HCT116 (cell line): ENCODE data around the gene BTBD2. TPM values are rescaled to one million over a fixed set of nuclear protein-coding genes. Genes with fewer than 3 reads are reported as not detected.

Experiments
- ATAC-seq: fragments of 200-7000 bp; cut with Tn5 transposase; 2 replicates; pipeline ENCODE4 v1.9.1; 2020; ENCODE audit warnings: mild to moderate bottlenecking, moderate library complexity
- BruUV-seq: library from RNA; stranded (reverse); fragments of 400-500 nt; replicated peaks from 2 replicates; lab custom pipeline; 2021; lab: Mats Ljungman, UMichigan
- CTCF ChIA-PET: fragments of 300-600 bp; sonication (Branson Sonifier 250); formaldehyde crosslinking; loops from one replicate; lab custom pipeline; 2021; ENCODE audit warnings: antibody characterized with exemption; lab: Charles Lee
- POLR2A ChIA-PET: fragments of 300-600, 350-600 bp; sonication (Branson Sonifier 250); formaldehyde crosslinking; loops from one replicate; lab custom pipeline; 2021; ENCODE audit warnings: antibody characterized with exemption; lab: Charles Lee
- RAD21 ChIA-PET, 2 experiments: fragments of 300-600 bp; sonication (Branson Sonifier 250); formaldehyde crosslinking; loops; one replicate each; lab custom pipeline; 2023; ENCODE audit warnings: low total read pairs in 2 of 2; ENCODE audit not compliant: uncharacterized antibody in 2 of 2, unreplicated experiment in 2 of 2, low non-redundant PET in 1 of 2; lab: Charles Lee
- DNase-seq: peaks from one replicate; pipeline ENCODE4 v3.0.0-alpha.2; 2010; ENCODE audit warnings: low read depth, low spot score
- H2AFZ ChIP-seq: fragments of 200-600 bp; shearing (Covaris generic), sonication (generic); 2 replicates; pipeline ENCODE4 v1.6.1; 2017; ENCODE audit warnings: low read depth, mixed run types, mixed read lengths, antibody characterized with exemption, low read length; ENCODE audit not compliant: poor library complexity, severe bottlenecking
- H3K27ac ChIP-seq: 2 replicates; pipeline ENCODE4 v1.5.1; 2012; ENCODE audit warnings: low read depth, low read length
- H3K27me3 ChIP-seq: fragments of 200-600 bp; sonication (generic); 2 replicates; pipeline ENCODE4 v1.6.1; 2016; ENCODE audit warnings: mixed run types, low read length, mixed read lengths; ENCODE audit not compliant: insufficient read depth
- H3K36me3 ChIP-seq, 2 experiments: fragments of 200-500 bp in 1 of 2; fragments of 200-600 bp in 1 of 2; sonication (Bioruptor generic) in 1 of 2; sonication (generic) in 1 of 2; 2 replicates each; pipeline versions ENCODE4 v1.5.1 to v1.6.1; 2014 to 2016; ENCODE audit warnings: low read length in 2 of 2, inconsistent platforms in 1 of 2, mixed read lengths in 1 of 2, mixed run types in 1 of 2; ENCODE audit not compliant: insufficient read depth in 2 of 2, control insufficient read depth in 1 of 2
- H3K4me1 ChIP-seq, 2 experiments: fragments of 200-600 bp in 1 of 2; sonication (generic) in 1 of 2; 2 replicates each; pipeline versions ENCODE4 v1.5.1 to v1.6.1; 2012 to 2017; ENCODE audit warnings: low read length in 2 of 2, inconsistent platforms in 1 of 2, mild to moderate bottlenecking in 1 of 2, mixed read lengths in 1 of 2, mixed run types in 1 of 2, moderate library complexity in 1 of 2; ENCODE audit not compliant: insufficient read depth in 2 of 2, control insufficient read depth in 1 of 2
- H3K4me2 ChIP-seq: fragments of 200-600 bp; sonication (generic); 2 replicates; pipeline ENCODE4 v1.6.1; 2017; ENCODE audit warnings: mixed run types, low read length, mixed read lengths
- H3K4me3 ChIP-seq, 2 experiments: fragments of 200-600 bp in 1 of 2; sonication (generic) in 1 of 2; replicated peaks in 1 of 2; 2 replicates each; pipeline ENCODE4 v1.5.1; 2011 to 2016; ENCODE audit warnings: low read length in 2 of 2, control low read depth in 1 of 2, low read depth in 1 of 2, mild to moderate bottlenecking in 1 of 2, mixed read lengths in 1 of 2, mixed run types in 1 of 2
- H3K79me2 ChIP-seq: fragments of 200-600 bp; sonication (generic); 2 replicates; pipeline ENCODE4 v1.6.1; 2017; ENCODE audit warnings: mild to moderate bottlenecking, mixed run types, low read length, moderate library complexity, mixed read lengths; ENCODE audit not compliant: insufficient read depth
- H3K9ac ChIP-seq: fragments of 200-600 bp; sonication (generic); 2 replicates; pipeline ENCODE4 v1.6.1; 2016; ENCODE audit warnings: low read length, mixed read lengths
- H3K9me2 ChIP-seq: fragments of 200-600 bp; sonication (generic), shearing (Covaris generic); 2 replicates; pipeline ENCODE4 v1.6.1; 2017; ENCODE audit warnings: mixed run types, mild to moderate bottlenecking, moderate library complexity; ENCODE audit not compliant: insufficient read depth
- H3K9me3 ChIP-seq, 2 experiments: fragments of 200-500 bp in 1 of 2; fragments of 200-600 bp in 1 of 2; sonication (Bioruptor generic) in 1 of 2; sonication (generic) in 1 of 2; 2 replicates each; pipeline ENCODE4 v1.6.1; 2014 to 2017; ENCODE audit warnings: low read length in 2 of 2, mixed read lengths in 2 of 2, inconsistent platforms in 1 of 2, low read depth in 1 of 2, mild to moderate bottlenecking in 1 of 2, mixed run types in 1 of 2, moderate library complexity in 1 of 2; ENCODE audit not compliant: control insufficient read depth in 1 of 2, insufficient read depth in 1 of 2
- H4K20me1 ChIP-seq: fragments of 200-600 bp; sonication (generic), shearing (Covaris generic); 2 replicates; pipeline ENCODE4 v1.6.1; 2017; ENCODE audit warnings: mixed run types, mild to moderate bottlenecking, moderate library complexity; ENCODE audit not compliant: insufficient read depth
- EZH2phosphoT487 ChIP-seq: fragments of 200-600 bp; IDR thresholded peaks from 2 replicates; pipeline ENCODE4 v1.6.1; 2018; ENCODE audit warnings: antibody characterized with exemption, borderline replicate concordance
- RAD21 ChIP-seq: IDR thresholded peaks from 2 replicates; pipeline ENCODE4 v1.6.1; 2012; ENCODE audit warnings: low read depth, mild to moderate bottlenecking
- ZFX ChIP-seq: fragments of 450-650 bp; IDR thresholded peaks from 2 replicates; pipeline ENCODE4 v1.6.1; 2017
- ZNF274 ChIP-seq: fragments of 200-500 bp; sonication (Bioruptor generic); IDR thresholded peaks from 2 replicates; pipeline ENCODE4 v1.6.1; 2014; ENCODE audit warnings: mild to moderate bottlenecking, low read depth, low read length, inconsistent platforms
- intact Hi-C: fragments of 100-400 bp; cut with micrococcal nuclease; formaldehyde crosslinking; loops from 2 replicates; pipeline ENCODE4 v1.10.0; 2022
- total RNA-seq: library from RNA; stranded (reverse); gene quantifications from one replicate; pipeline ENCODE4 v1.2.1, GENCODE V29; 2021; ENCODE audit not compliant: unreplicated experiment
- TF ChIP-seq, protein P1 (sequence below), 3 experiments: fragments of 200-600 bp in 1 of 3; sonication (generic) in 1 of 3; IDR thresholded peaks in 2 of 3; conservative IDR thresholded peaks in 1 of 3; 2 replicates each; pipeline ENCODE4 v1.5.1; 2012 to 2017; ENCODE audit warnings: low read depth in 2 of 3, low read length in 2 of 3, antibody characterized with exemption in 1 of 3, borderline replicate concordance in 1 of 3, control low read depth in 1 of 3, mild to moderate bottlenecking in 1 of 3, mixed read lengths in 1 of 3, mixed run types in 1 of 3, moderate library complexity in 1 of 3; ENCODE audit not compliant: insufficient read depth in 1 of 3
- TF ChIP-seq, protein P2 (sequence below): IDR thresholded peaks from 2 replicates; pipeline ENCODE4 v1.6.1; 2012

The BTBD2 gene
- total RNA-seq, 1 experiment from 2014 or later: 112 TPM

DNA sequence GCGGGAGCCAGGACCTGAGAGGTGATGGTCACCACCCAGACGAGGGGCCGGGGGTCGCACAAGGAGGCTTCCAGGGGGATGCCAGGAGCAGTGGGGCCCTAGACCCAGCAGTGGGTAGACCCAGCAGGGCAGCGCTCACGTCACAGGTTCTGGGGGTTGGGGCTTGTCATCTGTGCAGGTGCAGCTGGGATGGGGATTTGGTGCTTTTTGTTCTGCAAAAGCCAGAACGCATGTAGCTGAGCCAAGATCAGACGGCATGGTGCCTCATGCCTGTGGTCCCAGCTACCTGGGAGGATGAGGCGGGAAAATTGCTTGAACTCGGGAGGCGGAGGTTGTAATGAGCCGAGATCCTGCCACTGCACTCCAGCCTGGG lies 59.4 kb downstream of the BTBD2 start:
- Histone ChIP-seq H3K27me3 (no peaks in the 10 kb centered on the region), H3K4me1 (no peaks in the 10 kb centered on the region), H3K9me3 (no peaks in the 10 kb centered on the region), H3K4me2 (no peak overlapping the region), H3K9ac (no peak overlapping the region), H3K4me3 (no peak overlapping the region), H3K36me3 (no peaks in the 10 kb centered on the region; a peak in 1 of 4 replicates), H4K20me1 (no peaks in the 10 kb centered on the region), H2AFZ (no peak overlapping the region), H3K27ac (no peak overlapping the region), H3K9me2 (no peaks in the 10 kb centered on the region), H3K79me2 (peaks cover 84% of the 10 kb centered on the region)
- ATAC-seq (no peak), DNase-seq (no peak)
- intact Hi-C loops: no loop called here
- ChIA-PET POLR2A (no interaction called here), RAD21 (no interaction called here), CTCF (no interaction called here)
- TF ChIP-seq ZNF274 (no peak), ZFX (no peak), EZH2phosphoT487 (no peak), RAD21 (no peak)
- TF ChIP-seq, protein P1, sequence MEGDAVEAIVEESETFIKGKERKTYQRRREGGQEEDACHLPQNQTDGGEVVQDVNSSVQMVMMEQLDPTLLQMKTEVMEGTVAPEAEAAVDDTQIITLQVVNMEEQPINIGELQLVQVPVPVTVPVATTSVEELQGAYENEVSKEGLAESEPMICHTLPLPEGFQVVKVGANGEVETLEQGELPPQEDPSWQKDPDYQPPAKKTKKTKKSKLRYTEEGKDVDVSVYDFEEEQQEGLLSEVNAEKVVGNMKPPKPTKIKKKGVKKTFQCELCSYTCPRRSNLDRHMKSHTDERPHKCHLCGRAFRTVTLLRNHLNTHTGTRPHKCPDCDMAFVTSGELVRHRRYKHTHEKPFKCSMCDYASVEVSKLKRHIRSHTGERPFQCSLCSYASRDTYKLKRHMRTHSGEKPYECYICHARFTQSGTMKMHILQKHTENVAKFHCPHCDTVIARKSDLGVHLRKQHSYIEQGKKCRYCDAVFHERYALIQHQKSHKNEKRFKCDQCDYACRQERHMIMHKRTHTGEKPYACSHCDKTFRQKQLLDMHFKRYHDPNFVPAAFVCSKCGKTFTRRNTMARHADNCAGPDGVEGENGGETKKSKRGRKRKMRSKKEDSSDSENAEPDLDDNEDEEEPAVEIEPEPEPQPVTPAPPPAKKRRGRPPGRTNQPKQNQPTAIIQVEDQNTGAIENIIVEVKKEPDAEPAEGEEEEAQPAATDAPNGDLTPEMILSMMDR (IDR thresholded peaks at IDR 0.05 in 2 of 3, conservative IDR thresholded peaks at IDR 0.05 in 1 of 3; ENCODE audit: borderline replicate concordance in 1 of 3, insufficient read depth in 1 of 3, low read depth in 2 of 3, low read length in 2 of 3): no peak
- TF ChIP-seq, protein P2, sequence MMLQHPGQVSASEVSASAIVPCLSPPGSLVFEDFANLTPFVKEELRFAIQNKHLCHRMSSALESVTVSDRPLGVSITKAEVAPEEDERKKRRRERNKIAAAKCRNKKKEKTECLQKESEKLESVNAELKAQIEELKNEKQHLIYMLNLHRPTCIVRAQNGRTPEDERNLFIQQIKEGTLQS: no peak
- no TSS peak for BruUV-seq
